ENCODE data around the gene TRABD.

GRCh38 chr22:50210378-50211139 is 24.8 kb downstream of the TRABD start:
- TF ChIP-seq CTCF (IDR thresholded peaks at IDR 0.05) (no peak), POLR2A (IDR thresholded peaks at IDR 0.05) (no peak)

All from heart left ventricle (tissue), 13 donors.